Skeletal muscle satellite cell (primary cell): ENCODE results near the gene ENTPD6.
A peak's percentile ranks its signal among the peaks of the same experiment; 100 is the strongest.
"Not testable (repeated sequence)": the region's sequence is repeated elsewhere in the genome, so short reads cannot be mapped to it uniquely, and the experiment has no call there.

Experiments
- H3K27me3 ChIP-seq: 2 replicates; pipeline ENCODE4 v1.7.0; 2013; ENCODE audit warnings: low read length; ENCODE audit not compliant: control insufficient read depth, insufficient read depth
- H3K36me3 ChIP-seq: 2 replicates; pipeline ENCODE4 v1.7.0; 2013; ENCODE audit warnings: mild to moderate bottlenecking, control low read depth, low read length; ENCODE audit not compliant: insufficient read depth
- H3K4me1 ChIP-seq: 2 replicates; pipeline ENCODE4 v1.7.0; 2013; ENCODE audit warnings: low read length; ENCODE audit not compliant: control insufficient read depth, insufficient read depth
- H3K4me2 ChIP-seq: 2 replicates; pipeline ENCODE4 v1.7.0; 2013; ENCODE audit warnings: mild to moderate bottlenecking, low read length
- H3K4me3 ChIP-seq: 2 replicates; pipeline ENCODE4 v1.7.0; 2013; ENCODE audit warnings: low read length
- H3K9ac ChIP-seq: 2 replicates; pipeline ENCODE4 v1.7.0; 2013; ENCODE audit warnings: mild to moderate bottlenecking, low read depth, low read length, moderate library complexity
- H3K9me3 ChIP-seq: replicated peaks from 2 replicates; pipeline ENCODE4 v1.7.0; 2013; ENCODE audit warnings: mild to moderate bottlenecking, control low read depth, low read length

The ENTPD6 gene

GRCh38 chr20:25256226-25256859 lies 60.8 kb downstream of the ENTPD6 start:
- Histone ChIP-seq H3K27me3 (no peaks in the 10 kb centered on the region), H3K4me3 (no peak overlapping the region), H3K9ac (no peak overlapping the region), H3K9me3 (no peaks in the 10 kb centered on the region), H3K4me1 (peaks cover 51% of the 10 kb centered on the region), H3K36me3 (peaks cover 65% of the 10 kb centered on the region), H3K4me2 (peak overlapping the region; percentile 4)

DNA sequence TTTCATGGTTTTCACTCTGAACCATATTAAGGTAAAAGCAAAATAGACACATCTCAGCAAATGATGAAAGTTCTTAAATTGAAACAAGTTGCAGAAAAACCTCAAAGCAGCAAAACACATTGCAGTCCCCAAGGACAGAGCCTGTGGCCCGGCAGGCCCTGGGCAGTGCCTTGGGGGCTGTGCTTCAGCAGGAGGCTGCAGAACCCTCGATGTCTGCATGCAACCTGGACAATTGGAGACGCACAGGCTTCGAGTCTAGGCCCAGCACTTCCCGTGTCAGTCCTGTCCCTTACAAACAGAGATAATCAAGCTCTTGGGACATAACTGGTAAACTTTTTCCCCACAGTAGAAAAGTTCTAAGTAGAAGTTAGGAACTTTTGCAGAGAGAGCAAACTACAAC lies 61.6 kb downstream of the ENTPD6 start:
- no peaks in the 10 kb centered on the region for H3K9me3 ChIP-seq
- no peaks in the 10 kb centered on the region for H3K27me3 ChIP-seq
- no peak overlapping the region for H3K4me3 ChIP-seq
- H3K4me1 ChIP-seq = peaks cover 43% of the 10 kb centered on the region
- H3K4me2 ChIP-seq = no peak overlapping the region
- no peak overlapping the region for H3K9ac ChIP-seq
- peaks cover 66% of the 10 kb centered on the region for H3K36me3 ChIP-seq

GRCh38 chr20:25257756-25258475 lies 62.4 kb downstream of the ENTPD6 start:
- Histone ChIP-seq H3K4me3 (no peak overlapping the region), H3K9ac (no peak overlapping the region), H3K36me3 (peaks cover 58% of the 10 kb centered on the region), H3K9me3 (no peaks in the 10 kb centered on the region), H3K4me1 (peaks cover 35% of the 10 kb centered on the region), H3K27me3 (no peaks in the 10 kb centered on the region), H3K4me2 (no peak overlapping the region)

DNA sequence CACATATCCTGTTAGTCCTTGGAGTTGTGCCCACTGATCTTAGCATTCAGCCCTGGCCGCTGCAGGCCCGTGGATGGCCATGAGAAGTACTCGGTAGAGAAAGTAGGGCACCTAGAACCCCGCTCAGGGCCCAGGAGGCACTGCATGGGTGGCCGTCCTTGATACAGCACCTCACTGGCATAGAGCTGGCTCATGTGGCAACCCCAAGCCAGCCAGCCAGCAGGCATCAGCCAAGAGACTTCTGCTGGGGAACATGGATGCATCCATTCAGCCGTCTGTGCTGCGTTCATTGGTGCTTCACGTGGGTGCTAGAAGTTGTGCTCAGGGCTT lies 62.9 kb downstream of the ENTPD6 start:
- peaks cover 56% of the 10 kb centered on the region for H3K36me3 ChIP-seq
- peaks cover 32% of the 10 kb centered on the region for H3K4me1 ChIP-seq
- H3K27me3 ChIP-seq = no peaks in the 10 kb centered on the region
- no peak overlapping the region for H3K4me3 ChIP-seq
- no peak overlapping the region for H3K9ac ChIP-seq
- no peak overlapping the region for H3K4me2 ChIP-seq
- no peaks in the 10 kb centered on the region for H3K9me3 ChIP-seq

- Histone ChIP-seq H3K9ac (no peak overlapping the region), H3K4me3 (no peak overlapping the region), H3K4me2 (no peak overlapping the region), H3K4me1 (peaks cover 29% of the 10 kb centered on the region), H3K9me3 (no peaks in the 10 kb centered on the region), H3K27me3 (no peaks in the 10 kb centered on the region), H3K36me3 (peaks cover 56% of the 10 kb centered on the region)
Observed at GRCh38 chr20:25258828-25259227, 63.3 kb downstream of the ENTPD6 start.

- Histone ChIP-seq H3K4me3 (no peak overlapping the region), H3K9me3 (no peaks in the 10 kb centered on the region), H3K4me2 (no peak overlapping the region), H3K4me1 (peaks cover 25% of the 10 kb centered on the region), H3K36me3 (peaks cover 56% of the 10 kb centered on the region), H3K27me3 (no peaks in the 10 kb centered on the region), H3K9ac (no peak overlapping the region)
Observed at GRCh38 chr20:25259358-25259757, 63.8 kb downstream of the ENTPD6 start.

DNA sequence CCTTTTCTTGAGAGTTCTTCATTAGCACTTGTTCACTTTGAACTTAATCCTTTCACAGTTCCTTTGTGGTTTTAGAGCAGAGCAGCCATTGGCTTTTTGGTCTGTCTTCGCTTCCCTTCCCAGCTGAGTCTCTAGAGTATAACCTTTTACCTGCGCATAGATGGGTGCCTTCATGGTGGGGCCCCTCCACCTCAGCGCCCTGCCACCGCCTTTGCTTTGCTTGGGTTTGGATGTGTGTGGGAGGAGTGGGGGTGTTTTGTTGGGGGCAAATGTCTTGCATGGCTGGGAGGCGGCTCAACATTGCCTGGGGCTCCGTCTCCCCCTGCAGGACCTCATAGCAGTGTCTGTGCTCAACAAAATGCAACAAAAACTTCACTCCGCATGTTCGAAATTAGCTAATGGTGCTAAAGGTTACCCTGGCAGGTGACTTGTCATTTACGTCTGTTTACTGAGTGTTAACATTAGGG lies 64.3 kb downstream of the ENTPD6 start:
- no peak overlapping the region for H3K9ac ChIP-seq
- no peak overlapping the region for H3K4me3 ChIP-seq
- no peaks in the 10 kb centered on the region for H3K27me3 ChIP-seq
- H3K4me1 ChIP-seq = peaks cover 20% of the 10 kb centered on the region
- H3K36me3 ChIP-seq = peaks cover 53% of the 10 kb centered on the region
- no peaks in the 10 kb centered on the region for H3K9me3 ChIP-seq
- no peak overlapping the region for H3K4me2 ChIP-seq

DNA sequence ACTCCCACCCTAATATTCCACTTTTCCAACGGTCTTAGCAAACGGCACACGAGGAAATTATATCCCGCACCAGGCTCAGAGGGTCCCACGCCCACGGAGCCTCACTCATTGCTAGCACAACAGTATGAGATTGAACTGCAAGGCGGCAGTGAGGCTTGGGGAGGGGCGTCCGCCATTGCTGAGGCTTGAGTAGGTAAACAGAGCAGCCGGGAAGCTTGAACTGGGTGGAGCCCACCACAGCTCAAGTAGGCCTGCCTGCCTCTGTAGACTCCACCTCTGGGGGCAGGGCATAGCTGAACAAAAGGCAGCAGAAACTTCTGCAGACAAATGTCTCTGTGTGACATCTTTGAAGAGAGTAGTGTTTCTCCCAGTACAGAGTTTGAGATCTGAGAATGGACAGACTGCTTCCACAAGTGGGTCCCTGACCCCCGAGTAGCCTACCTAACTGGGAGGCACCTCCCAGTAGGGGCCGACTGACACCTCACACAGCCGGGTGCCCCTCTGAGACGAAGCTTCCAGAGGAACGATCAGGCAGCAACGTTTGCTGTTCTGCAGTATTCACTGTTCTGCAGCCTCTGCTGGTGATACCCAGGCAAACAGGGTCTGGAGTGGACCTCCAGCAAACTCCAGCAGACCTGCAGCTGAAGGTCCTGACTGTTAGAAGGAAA lies 65.4 kb downstream of the ENTPD6 start:
- H3K4me3 ChIP-seq, H3K9me3 ChIP-seq, H3K9ac ChIP-seq, H3K4me2 ChIP-seq, H3K27me3 ChIP-seq: not testable (repeated sequence)
- Histone ChIP-seq H3K4me1 (peaks cover 10% of the 10 kb centered on the region), H3K36me3 (peaks cover 46% of the 10 kb centered on the region)

- Histone ChIP-seq H3K4me2 (no peak overlapping the region), H3K27me3 (no peaks in the 10 kb centered on the region), H3K9me3 (no peaks in the 10 kb centered on the region), H3K36me3 (peaks cover 61% of the 10 kb centered on the region), H3K4me1 (peaks cover 22% of the 10 kb centered on the region), H3K4me3 (no peak overlapping the region), H3K9ac (no peak overlapping the region)
Observed at GRCh38 chr20:25269057-25269832, 73.7 kb downstream of the ENTPD6 start.

DNA sequence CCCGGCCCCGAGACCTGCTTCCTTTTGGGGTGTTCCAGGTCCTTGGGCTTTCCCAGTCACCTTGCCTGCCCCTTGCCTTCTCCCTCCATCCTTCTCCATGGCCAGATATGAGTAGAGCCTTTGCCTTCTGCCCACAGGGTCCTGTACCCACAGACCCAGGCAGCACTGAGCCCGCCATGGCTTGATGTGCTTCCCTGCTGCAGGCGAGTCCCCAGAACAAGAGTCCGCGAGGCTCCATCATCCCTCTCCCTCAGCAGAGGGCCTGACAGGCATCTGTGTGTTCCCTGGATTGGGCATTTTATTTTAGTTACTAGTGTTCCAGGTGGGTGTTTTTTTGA lies 74.3 kb downstream of the ENTPD6 start:
- Histone ChIP-seq H3K36me3 (peaks cover 67% of the 10 kb centered on the region), H3K9ac (no peak overlapping the region), H3K4me2 (no peak overlapping the region), H3K27me3 (no peaks in the 10 kb centered on the region), H3K9me3 (no peaks in the 10 kb centered on the region), H3K4me3 (no peak overlapping the region), H3K4me1 (peaks cover 22% of the 10 kb centered on the region)

DNA sequence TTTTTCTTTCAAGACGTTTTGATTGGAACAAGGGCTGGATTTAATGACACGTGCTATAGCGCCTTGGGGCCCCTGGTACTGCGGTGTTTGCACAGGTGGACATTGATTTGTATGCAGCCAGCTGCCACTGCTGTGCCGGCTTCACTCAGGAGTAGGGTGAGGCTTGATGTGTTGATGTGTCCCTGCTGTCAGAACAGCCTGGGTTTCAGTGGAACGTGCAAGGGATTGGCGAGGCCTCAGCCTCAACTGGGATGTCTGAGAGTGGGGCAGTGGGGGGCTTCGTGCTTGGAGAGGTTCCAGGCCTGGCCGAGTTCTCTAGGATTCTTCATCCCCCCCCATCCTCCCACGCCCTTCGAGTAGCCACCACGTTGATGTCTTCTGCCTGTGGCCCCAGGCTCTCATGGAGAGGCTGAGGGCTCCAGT lies 75.3 kb downstream of the ENTPD6 start:
- no peak overlapping the region for H3K4me3 ChIP-seq
- no peaks in the 10 kb centered on the region for H3K9me3 ChIP-seq
- H3K4me2 ChIP-seq = no peak overlapping the region
- no peak overlapping the region for H3K9ac ChIP-seq
- peaks cover 77% of the 10 kb centered on the region for H3K36me3 ChIP-seq
- H3K4me1 ChIP-seq = peaks cover 22% of the 10 kb centered on the region
- no peaks in the 10 kb centered on the region for H3K27me3 ChIP-seq
